Fibroblast of peridontal ligament (primary cell): Measurements from ENCODE around the gene SLC6A19.

ENCODE experiments used
- DNase-seq: peaks from one replicate; pipeline ENCODE4 v3.0.0-alpha.2; 2010; ENCODE audit errors: extremely low read depth

SLC6A19 gene

GRCh38 chr5:1180841-1181271 is 20.5 kb upstream of the SLC6A19 start:
- DNase-seq, result no peak

- no peak for DNase-seq
Measured at GRCh38 chr5:1181451-1182359, 19.7 kb upstream of the SLC6A19 start.

GRCh38 chr5:1182360-1182632 is 19.1 kb upstream of the SLC6A19 start:
- no peak for DNase-seq

GRCh38 chr5:1182633-1183423 is 18.6 kb upstream of the SLC6A19 start:
- DNase-seq, result no peak

- DNase-seq, result no peak
Measured at GRCh38 chr5:1183424-1184162, 17.8 kb upstream of the SLC6A19 start.

GRCh38 chr5:1184163-1184470 is 17.3 kb upstream of the SLC6A19 start:
- no peak for DNase-seq

- DNase-seq, result no peak
Measured at GRCh38 chr5:1184481-1184880, 16.9 kb upstream of the SLC6A19 start.

GRCh38 chr5:1185038-1185627 is 16.3 kb upstream of the SLC6A19 start:
- no peak for DNase-seq

GRCh38 chr5:1185629-1186350 is 15.6 kb upstream of the SLC6A19 start:
- no peak for DNase-seq

GRCh38 chr5:1186351-1187233 is 14.8 kb upstream of the SLC6A19 start:
- DNase-seq, result no peak

- no peak for DNase-seq
Measured at GRCh38 chr5:1187234-1187949, 14.0 kb upstream of the SLC6A19 start.

- no peak for DNase-seq
Measured at GRCh38 chr5:1187950-1188334, 13.5 kb upstream of the SLC6A19 start.

- DNase-seq, result no peak
Measured at GRCh38 chr5:1188464-1188863, 12.9 kb upstream of the SLC6A19 start.

- DNase-seq, result no peak
Measured at GRCh38 chr5:1189269-1189668, 12.1 kb upstream of the SLC6A19 start.

- DNase-seq, result no peak
Measured at GRCh38 chr5:1190278-1190677, 11.1 kb upstream of the SLC6A19 start.

GRCh38 chr5:1190837-1191239 is 10.6 kb upstream of the SLC6A19 start:
- no peak for DNase-seq

- DNase-seq, result no peak
Measured at GRCh38 chr5:1192971-1193590, 8.3 kb upstream of the SLC6A19 start.

GRCh38 chr5:1193591-1193985 is 7.8 kb upstream of the SLC6A19 start:
- DNase-seq, result no peak

GRCh38 chr5:1194378-1194777 is 7.0 kb upstream of the SLC6A19 start:
- no peak for DNase-seq
